HG03064 (cell line): ENCODE measurements around the gene DUSP19.

Source experiments
- ATAC-seq: cut with Tn5 transposase; IDR thresholded peaks from one replicate; pipeline ENCODE4 v1.9.1; 2021; ENCODE audit warnings: low read depth; ENCODE audit not compliant: unreplicated experiment

DUSP19 gene

GRCh38 chr2:183124222-183124956, 45.8 kb downstream of the DUSP19 start, which contains the start of gene NUP35:
Gene NUP35 (plus strand): TSS chr2:183124443. CDS start chr2:183124458, 15 bp downstream.
- ATAC-seq = peak; percentile 89

- no peak for ATAC-seq
Observed at GRCh38 chr2:183124957-183125255, 46.4 kb downstream of the DUSP19 start.

GRCh38 chr2:183125659-183126341, 47.3 kb downstream of the DUSP19 start:
- no peak for ATAC-seq

GRCh38 chr2:183126635-183127034, 48.1 kb downstream of the DUSP19 start:
- ATAC-seq = no peak

GRCh38 chr2:183134016-183134415, 55.5 kb downstream of the DUSP19 start:
- no peak for ATAC-seq

- ATAC-seq = no peak
Observed at GRCh38 chr2:183148955-183149354, 70.4 kb downstream of the DUSP19 start.

GRCh38 chr2:183149489-183149888, 70.9 kb downstream of the DUSP19 start:
- no peak for ATAC-seq
